ENCODE data around the gene LDLRAD3. TPM values are rescaled to one million over a fixed set of nuclear protein-coding genes. Genes with fewer than 3 reads are reported as not detected.

Gene LDLRAD3
- total and polyA plus RNA-seq, 4 donors: 2.3 to 19.6 (median 10.8) TPM

GRCh38 chr11:36230779-36231699 is 287.2 kb downstream of the LDLRAD3 start:
- intact Hi-C loops (cut with DNase I): no loop called here
- Histone ChIP-seq H3K27me3 (ENCODE audit: control insufficient read depth in 1 of 2, insufficient read depth in 2 of 2, low read length in 1 of 2) (no peaks in the 10 kb centered on the region), H3K4me1 (ENCODE audit: control insufficient read depth in 1 of 2, insufficient read depth in 2 of 2, low read length in 2 of 2) (peaks cover 0 to 2% of the 10 kb centered on the region in 2 donors), H3K9me3 (ENCODE audit: control insufficient read depth, low read length) (no peaks in the 10 kb centered on the region), H3K27ac (ENCODE audit: low read depth in 1 of 2, low read length in 2 of 2) (no peak overlapping the region), H3K36me3 (ENCODE audit: control insufficient read depth in 1 of 2, insufficient read depth in 2 of 2, low read length in 1 of 2) (no peaks in the 10 kb centered on the region), H3K4me3 (ENCODE audit: low read length in 2 of 2) (no peak overlapping the region)
- DNase-seq: no peak
- peak; percentile 51 for ATAC-seq (ENCODE audit: low FRiP score)
- WGBS, 2 donors: 57 to 61% methylated on average over 11 of the region's 11 CpGs

- no peaks in the 10 kb centered on the region for H3K9me3 ChIP-seq (ENCODE audit: control insufficient read depth, low read length)
- H3K27me3 ChIP-seq (ENCODE audit: control insufficient read depth in 1 of 2, insufficient read depth in 2 of 2, low read length in 1 of 2): no peaks in the 10 kb centered on the region
- H3K36me3 ChIP-seq (ENCODE audit: control insufficient read depth in 1 of 2, insufficient read depth in 2 of 2, low read length in 1 of 2): no peaks in the 10 kb centered on the region
- no peak for DNase-seq
- WGBS, 2 donors: 58 to 62% methylated on average over 3 of the region's 3 CpGs
- H3K4me1 ChIP-seq (ENCODE audit: control insufficient read depth in 1 of 2, insufficient read depth in 2 of 2, low read length in 2 of 2): peaks cover 0 to 2% of the 10 kb centered on the region in 2 donors
- intact Hi-C loops (cut with DNase I): no loop called here
- ATAC-seq (ENCODE audit: low FRiP score): no peak
- no peak overlapping the region for H3K4me3 ChIP-seq (ENCODE audit: low read length in 2 of 2)
- H3K27ac ChIP-seq (ENCODE audit: low read depth in 1 of 2, low read length in 2 of 2): no peak overlapping the region
Measured at GRCh38 chr11:36233204-36233603, 289.3 kb downstream of the LDLRAD3 start.

GRCh38 chr11:36234825-36235224 is 291.0 kb downstream of the LDLRAD3 start:
- ATAC-seq (ENCODE audit: low FRiP score) (no peak), DNase-seq (no peak)
- Histone ChIP-seq H3K27me3 (ENCODE audit: control insufficient read depth in 1 of 2, insufficient read depth in 2 of 2, low read length in 1 of 2) (no peaks in the 10 kb centered on the region), H3K4me1 (ENCODE audit: control insufficient read depth in 1 of 2, insufficient read depth in 2 of 2, low read length in 2 of 2) (peaks cover 0 to 2% of the 10 kb centered on the region in 2 donors), H3K9me3 (ENCODE audit: control insufficient read depth, low read length) (no peaks in the 10 kb centered on the region), H3K36me3 (ENCODE audit: control insufficient read depth in 1 of 2, insufficient read depth in 2 of 2, low read length in 1 of 2) (no peaks in the 10 kb centered on the region), H3K4me3 (ENCODE audit: low read length in 2 of 2) (no peak overlapping the region), H3K27ac (ENCODE audit: low read depth in 1 of 2, low read length in 2 of 2) (no peak overlapping the region)
- intact Hi-C loops (cut with DNase I): no loop called here
- WGBS, 2 donors: 96 to 99% methylated on average over 2 of the region's 2 CpGs

GRCh38 chr11:36235750-36236149 is 291.9 kb downstream of the LDLRAD3 start:
- DNase-seq (no peak), ATAC-seq (ENCODE audit: low FRiP score) (no peak)
- H3K36me3 ChIP-seq (ENCODE audit: control insufficient read depth in 1 of 2, insufficient read depth in 2 of 2, low read length in 1 of 2): no peaks in the 10 kb centered on the region
- intact Hi-C loops (cut with DNase I): no loop called here
- H3K4me3 ChIP-seq (ENCODE audit: low read length in 2 of 2): no peak overlapping the region
- 94 to 96% methylated on average over 3 of the region's 3 CpGs for WGBS, 2 donors
- no peaks in the 10 kb centered on the region for H3K27me3 ChIP-seq (ENCODE audit: control insufficient read depth in 1 of 2, insufficient read depth in 2 of 2, low read length in 1 of 2)
- H3K27ac ChIP-seq (ENCODE audit: low read depth in 1 of 2, low read length in 2 of 2): no peak overlapping the region
- H3K4me1 ChIP-seq (ENCODE audit: control insufficient read depth in 1 of 2, insufficient read depth in 2 of 2, low read length in 2 of 2): peaks cover 0 to under 1% of the 10 kb centered on the region in 2 donors
- H3K9me3 ChIP-seq (ENCODE audit: control insufficient read depth, low read length): no peaks in the 10 kb centered on the region

GRCh38 chr11:36237391-36237790 is 293.5 kb downstream of the LDLRAD3 start:
- Histone ChIP-seq H3K27me3 (ENCODE audit: control insufficient read depth in 1 of 2, insufficient read depth in 2 of 2, low read length in 1 of 2) (no peaks in the 10 kb centered on the region), H3K36me3 (ENCODE audit: control insufficient read depth in 1 of 2, insufficient read depth in 2 of 2, low read length in 1 of 2) (no peaks in the 10 kb centered on the region), H3K9me3 (ENCODE audit: control insufficient read depth, low read length) (no peaks in the 10 kb centered on the region), H3K4me3 (ENCODE audit: low read length in 2 of 2) (no peak overlapping the region), H3K27ac (ENCODE audit: low read depth in 1 of 2, low read length in 2 of 2) (no peak overlapping the region), H3K4me1 (ENCODE audit: control insufficient read depth in 1 of 2, insufficient read depth in 2 of 2, low read length in 2 of 2) (no peaks in the 10 kb centered on the region)
- intact Hi-C loops (cut with DNase I): no loop called here
- DNase-seq: no peak
- ATAC-seq (ENCODE audit: low FRiP score): no peak

- no peaks in the 10 kb centered on the region for H3K9me3 ChIP-seq (ENCODE audit: control insufficient read depth, low read length)
- H3K36me3 ChIP-seq (ENCODE audit: control insufficient read depth in 1 of 2, insufficient read depth in 2 of 2, low read length in 1 of 2): no peaks in the 10 kb centered on the region
- intact Hi-C loops (cut with DNase I): no loop called here
- no peaks in the 10 kb centered on the region for H3K4me1 ChIP-seq (ENCODE audit: control insufficient read depth in 1 of 2, insufficient read depth in 2 of 2, low read length in 2 of 2)
- H3K27me3 ChIP-seq (ENCODE audit: control insufficient read depth in 1 of 2, insufficient read depth in 2 of 2, low read length in 1 of 2): no peaks in the 10 kb centered on the region
- H3K27ac ChIP-seq (ENCODE audit: low read depth in 1 of 2, low read length in 2 of 2): no peak overlapping the region
- H3K4me3 ChIP-seq (ENCODE audit: low read length in 2 of 2): no peak overlapping the region
- ATAC-seq (ENCODE audit: low FRiP score): no peak
- no peak for DNase-seq
Measured at GRCh38 chr11:36238036-36238631, 294.3 kb downstream of the LDLRAD3 start.

- Histone ChIP-seq H3K27ac (ENCODE audit: low read depth in 1 of 2, low read length in 2 of 2) (no peak overlapping the region), H3K36me3 (ENCODE audit: control insufficient read depth in 1 of 2, insufficient read depth in 2 of 2, low read length in 1 of 2) (no peaks in the 10 kb centered on the region), H3K9me3 (ENCODE audit: control insufficient read depth, low read length) (no peaks in the 10 kb centered on the region), H3K4me3 (ENCODE audit: low read length in 2 of 2) (no peak overlapping the region), H3K27me3 (ENCODE audit: control insufficient read depth in 1 of 2, insufficient read depth in 2 of 2, low read length in 1 of 2) (no peaks in the 10 kb centered on the region), H3K4me1 (ENCODE audit: control insufficient read depth in 1 of 2, insufficient read depth in 2 of 2, low read length in 2 of 2) (no peaks in the 10 kb centered on the region)
- no peak for ATAC-seq (ENCODE audit: low FRiP score)
- DNase-seq: no peak
- intact Hi-C loops (cut with DNase I): no loop called here
- WGBS, 2 donors: 84 to 92% methylated on average over 1 of the region's 1 CpG
Measured at GRCh38 chr11:36238881-36239280, 295.0 kb downstream of the LDLRAD3 start.

GRCh38 chr11:36239636-36240035 is 295.8 kb downstream of the LDLRAD3 start:
- Histone ChIP-seq H3K36me3 (ENCODE audit: control insufficient read depth in 1 of 2, insufficient read depth in 2 of 2, low read length in 1 of 2) (no peaks in the 10 kb centered on the region), H3K27me3 (ENCODE audit: control insufficient read depth in 1 of 2, insufficient read depth in 2 of 2, low read length in 1 of 2) (no peaks in the 10 kb centered on the region), H3K9me3 (ENCODE audit: control insufficient read depth, low read length) (no peaks in the 10 kb centered on the region), H3K4me3 (ENCODE audit: low read length in 2 of 2) (no peak overlapping the region), H3K27ac (ENCODE audit: low read depth in 1 of 2, low read length in 2 of 2) (no peak overlapping the region), H3K4me1 (ENCODE audit: control insufficient read depth in 1 of 2, insufficient read depth in 2 of 2, low read length in 2 of 2) (no peaks in the 10 kb centered on the region)
- no peak for DNase-seq
- intact Hi-C loops (cut with DNase I): no loop called here
- ATAC-seq (ENCODE audit: low FRiP score): no peak
- 95 to 98% methylated on average over 3 of the region's 3 CpGs for WGBS, 2 donors

- DNase-seq (no peak), ATAC-seq (ENCODE audit: low FRiP score) (no peak)
- H3K9me3 ChIP-seq (ENCODE audit: control insufficient read depth, low read length): no peaks in the 10 kb centered on the region
- H3K27me3 ChIP-seq (ENCODE audit: control insufficient read depth in 1 of 2, insufficient read depth in 2 of 2, low read length in 1 of 2): no peaks in the 10 kb centered on the region
- 84 to 90% methylated on average over 4 of the region's 4 CpGs for WGBS, 2 donors
- H3K36me3 ChIP-seq (ENCODE audit: control insufficient read depth in 1 of 2, insufficient read depth in 2 of 2, low read length in 1 of 2): no peaks in the 10 kb centered on the region
- intact Hi-C loops (cut with DNase I): no loop called here
- no peak overlapping the region for H3K27ac ChIP-seq (ENCODE audit: low read depth in 1 of 2, low read length in 2 of 2)
- H3K4me3 ChIP-seq (ENCODE audit: low read length in 2 of 2): no peak overlapping the region
- H3K4me1 ChIP-seq (ENCODE audit: control insufficient read depth in 1 of 2, insufficient read depth in 2 of 2, low read length in 2 of 2): no peaks in the 10 kb centered on the region
Measured at GRCh38 chr11:36240173-36240572, 296.3 kb downstream of the LDLRAD3 start.
